Ectodermal cell (in vitro differentiated cells): Measurements from ENCODE around the gene DCANP1.

ENCODE experiments used
- H3K27ac ChIP-seq: 2 replicates; pipeline ENCODE4 v1.7.0; 2013; ENCODE audit warnings: mild to moderate bottlenecking, low read depth, low read length; ENCODE audit not compliant: insufficient read depth, poor library complexity, severe bottlenecking
- H3K27me3 ChIP-seq: 2 replicates; pipeline ENCODE4 v1.7.0; 2013; ENCODE audit warnings: mild to moderate bottlenecking, low read length; ENCODE audit not compliant: insufficient read depth, control insufficient read depth, poor library complexity, severe bottlenecking
- H3K36me3 ChIP-seq: one replicate; pipeline ENCODE4 v1.7.0; 2013; ENCODE audit warnings: low read length; ENCODE audit not compliant: control insufficient read depth, insufficient read depth
- H3K4me1 ChIP-seq: one replicate; pipeline ENCODE4 v1.7.0; 2013; ENCODE audit warnings: low read length; ENCODE audit not compliant: control insufficient read depth, insufficient read depth
- H3K4me3 ChIP-seq: 2 replicates; pipeline ENCODE4 v1.7.0; 2013; ENCODE audit warnings: low read depth, low read length, control low read depth; ENCODE audit not compliant: insufficient read depth
- H3K9me3 ChIP-seq: 2 replicates; pipeline ENCODE4 v1.7.0; 2013; ENCODE audit warnings: mild to moderate bottlenecking, low read length, moderate library complexity; ENCODE audit not compliant: control insufficient read depth
- whole genome bisulfite sequencing, 2 experiments: methylation state at CpG; one replicate each; pipeline ENCODE4 v1.1.7; 2013; ENCODE audit warnings: missing lambda C conversion rate in 2 of 2; 5-methylcytosine and 5-hydroxymethylcytosine counted together

The DCANP1 gene

GRCh38 chr5:135423146-135423845 lies 23.9 kb downstream of the DCANP1 start:
- H3K27ac ChIP-seq = no peak overlapping the region
- H3K9me3 ChIP-seq = no peaks in the 10 kb centered on the region
- H3K4me3 ChIP-seq = no peak overlapping the region
- H3K36me3 ChIP-seq = no peaks in the 10 kb centered on the region
- no peaks in the 10 kb centered on the region for H3K4me1 ChIP-seq
- H3K27me3 ChIP-seq = no peaks in the 10 kb centered on the region
- WGBS, 2 experiments = 92 to 96% methylated on average over 6 to 7 of the region's 7 CpGs

GRCh38 chr5:135422419-135422818 lies 24.7 kb downstream of the DCANP1 start:
- no peaks in the 10 kb centered on the region for H3K4me1 ChIP-seq
- H3K36me3 ChIP-seq = no peaks in the 10 kb centered on the region
- H3K27me3 ChIP-seq = no peaks in the 10 kb centered on the region
- H3K27ac ChIP-seq = no peak overlapping the region
- no peaks in the 10 kb centered on the region for H3K9me3 ChIP-seq
- no peak overlapping the region for H3K4me3 ChIP-seq

- no peaks in the 10 kb centered on the region for H3K9me3 ChIP-seq
- no peaks in the 10 kb centered on the region for H3K36me3 ChIP-seq
- H3K27ac ChIP-seq = no peak overlapping the region
- no peaks in the 10 kb centered on the region for H3K27me3 ChIP-seq
- H3K4me3 ChIP-seq = no peak overlapping the region
- no peaks in the 10 kb centered on the region for H3K4me1 ChIP-seq
Observed at GRCh38 chr5:135417083-135417482, 30.1 kb downstream of the DCANP1 start.

GRCh38 chr5:135405082-135405481 lies 42.1 kb downstream of the DCANP1 start:
- no peak overlapping the region for H3K4me3 ChIP-seq
- H3K27me3 ChIP-seq = peaks cover 34% of the 10 kb centered on the region
- no peak overlapping the region for H3K27ac ChIP-seq
- H3K4me1 ChIP-seq = no peaks in the 10 kb centered on the region
- 87 to 100% methylated on average over 1 to 2 of the region's 2 CpGs for WGBS, 2 experiments
- no peaks in the 10 kb centered on the region for H3K9me3 ChIP-seq
- no peaks in the 10 kb centered on the region for H3K36me3 ChIP-seq

- Histone ChIP-seq H3K27ac (no peak overlapping the region), H3K4me3 (no peak overlapping the region), H3K4me1 (peaks cover 14% of the 10 kb centered on the region), H3K27me3 (peaks cover 51% of the 10 kb centered on the region), H3K36me3 (no peaks in the 10 kb centered on the region), H3K9me3 (no peaks in the 10 kb centered on the region)
- 88 to 90% methylated on average over 1 to 2 of the region's 2 CpGs for WGBS, 2 experiments
Observed at GRCh38 chr5:135402031-135402430, 45.1 kb downstream of the DCANP1 start.

GRCh38 chr5:135400866-135401265 lies 46.3 kb downstream of the DCANP1 start:
- Histone ChIP-seq H3K27me3 (peaks cover 52% of the 10 kb centered on the region), H3K27ac (no peak overlapping the region), H3K9me3 (no peaks in the 10 kb centered on the region), H3K4me1 (peaks cover 17% of the 10 kb centered on the region), H3K36me3 (no peaks in the 10 kb centered on the region), H3K4me3 (no peak overlapping the region)
- WGBS, 2 experiments = 5 to 6% methylated on average over 5 of the region's 5 CpGs

DNA sequence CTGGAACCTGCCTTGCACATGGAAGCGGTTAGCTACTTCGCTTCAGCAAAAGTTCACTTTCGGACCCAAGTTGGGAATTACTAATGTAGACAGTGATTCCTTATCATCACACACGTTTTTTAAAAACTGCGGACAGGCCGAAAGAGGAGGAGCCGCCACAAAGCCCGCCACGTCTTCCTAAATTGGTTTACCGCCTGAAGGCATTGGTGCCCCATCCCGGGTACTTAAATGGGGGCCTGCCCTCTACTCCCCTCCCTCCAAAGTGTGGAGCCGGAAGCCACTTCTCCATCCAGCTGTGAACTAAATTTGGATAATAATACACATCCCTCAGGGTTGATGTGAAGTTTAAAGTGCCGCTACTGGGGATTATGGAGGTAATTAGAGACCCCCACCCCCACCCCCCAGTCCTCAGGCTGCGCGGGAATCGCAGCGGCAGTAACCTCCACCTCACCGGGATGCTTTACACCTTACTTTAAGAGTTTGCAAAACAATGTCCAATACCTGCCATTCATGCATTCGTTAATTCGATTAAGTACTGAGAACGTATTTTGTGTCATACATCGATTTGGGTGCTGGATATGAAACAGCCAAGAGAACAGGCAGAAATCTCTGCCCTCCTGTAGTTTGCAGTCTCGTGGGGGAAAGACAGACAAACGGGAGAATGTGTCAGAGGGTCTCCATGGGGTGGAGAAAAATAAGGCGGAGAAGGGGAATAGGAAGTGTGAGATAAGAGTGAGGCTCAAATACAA lies 47.2 kb downstream of the DCANP1 start:
- H3K4me3 ChIP-seq = peak overlapping the region; percentile 83
- 1% methylated on average over 24 to 25 of the region's 25 CpGs for WGBS, 2 experiments
- no peaks in the 10 kb centered on the region for H3K36me3 ChIP-seq
- H3K9me3 ChIP-seq = no peaks in the 10 kb centered on the region
- peaks cover 17% of the 10 kb centered on the region for H3K4me1 ChIP-seq
- no peak overlapping the region for H3K27ac ChIP-seq
- H3K27me3 ChIP-seq = peaks cover 52% of the 10 kb centered on the region

- H3K9me3 ChIP-seq = no peaks in the 10 kb centered on the region
- no peaks in the 10 kb centered on the region for H3K36me3 ChIP-seq
- 0% methylated on average over 109 of the region's 109 CpGs for WGBS, 2 experiments
- peaks cover 52% of the 10 kb centered on the region for H3K27me3 ChIP-seq
- peak within 1 kb of the TSS; percentile 83 for H3K4me3 ChIP-seq
- peak within 1 kb of the TSS; percentile 41 for H3K27ac ChIP-seq
- H3K4me1 ChIP-seq = peaks cover 17% of the 10 kb centered on the region
Observed at GRCh38 chr5:135398855-135399793, 48.0 kb downstream of the DCANP1 start, which contains the start of gene MACROH2A1. Gene MACROH2A1 (minus strand): TSS chr5:135399231. CDS start chr5:135389093, 10,138 bp downstream.

- no peaks in the 10 kb centered on the region for H3K9me3 ChIP-seq
- H3K27me3 ChIP-seq = peaks cover 50% of the 10 kb centered on the region
- no peaks in the 10 kb centered on the region for H3K36me3 ChIP-seq
- H3K4me3 ChIP-seq = peak overlapping the region; percentile 83
- peaks cover 17% of the 10 kb centered on the region for H3K4me1 ChIP-seq
- 0 to 1% methylated on average over 43 of the region's 43 CpGs for WGBS, 2 experiments
- H3K27ac ChIP-seq = peak overlapping the region; percentile 41
Observed at GRCh38 chr5:135398160-135398854, 48.8 kb downstream of the DCANP1 start.
